DND-41 (cell line): ENCODE data around the gene ABLIM1.

Experiments
- ATAC-seq: fragments of 200-7000 bp; cut with Tn5 transposase; 3 replicates; pipeline ENCODE4 v1.9.1; 2021; ENCODE audit warnings: low read depth; ENCODE audit not compliant: insufficient read depth
- DNase-seq: peaks from one replicate; pipeline ENCODE4 v3.0.0-alpha.2; 2020
- H2AFZ ChIP-seq: 2 replicates; pipeline ENCODE4 v1.6.0; 2012; ENCODE audit warnings: low read depth, low read length
- H3K27ac ChIP-seq: 2 replicates; pipeline ENCODE4 v1.5.1; 2012; ENCODE audit warnings: low read length, inconsistent platforms
- H3K27me3 ChIP-seq: fragments of 200-600 bp; sonication (generic); 2 replicates; pipeline ENCODE4 v1.6.0; 2012; ENCODE audit warnings: low read length, mild to moderate bottlenecking, inconsistent platforms; ENCODE audit not compliant: insufficient read depth, poor library complexity
- H3K36me3 ChIP-seq: 2 replicates; pipeline ENCODE4 v1.5.1; 2012; ENCODE audit warnings: low read length, inconsistent platforms; ENCODE audit not compliant: insufficient read depth
- H3K4me1 ChIP-seq: 2 replicates; pipeline ENCODE4 v1.5.1; 2012; ENCODE audit warnings: mild to moderate bottlenecking, low read length; ENCODE audit not compliant: insufficient read depth
- H3K4me2 ChIP-seq: 2 replicates; pipeline ENCODE4 v1.6.0; 2012; ENCODE audit warnings: mild to moderate bottlenecking, moderate library complexity, low read length, inconsistent platforms; ENCODE audit not compliant: insufficient read depth
- H3K4me3 ChIP-seq, 2 experiments: fragments of 200-600 bp in 1 of 2; shearing (Covaris generic) in 1 of 2; 2 replicates each; pipeline ENCODE4 v1.5.1; 2012 to 2016; ENCODE audit warnings: inconsistent platforms in 2 of 2, low read length in 2 of 2, mild to moderate bottlenecking in 2 of 2, low read depth in 1 of 2, moderate library complexity in 1 of 2
- H3K79me2 ChIP-seq: 2 replicates; pipeline ENCODE4 v1.6.0; 2012; ENCODE audit warnings: low read length, inconsistent platforms; ENCODE audit not compliant: insufficient read depth
- H3K9ac ChIP-seq: 2 replicates; pipeline ENCODE4 v1.6.0; 2012; ENCODE audit warnings: low read depth, mild to moderate bottlenecking, inconsistent platforms, low read length, moderate library complexity
- H3K9me3 ChIP-seq: 2 replicates; pipeline ENCODE4 v1.5.1; 2012; ENCODE audit warnings: low read length, moderate library complexity, mild to moderate bottlenecking, inconsistent platforms; ENCODE audit not compliant: insufficient read depth, severe bottlenecking
- H4K20me1 ChIP-seq: 2 replicates; pipeline ENCODE4 v1.6.0; 2012; ENCODE audit warnings: low read length; ENCODE audit not compliant: insufficient read depth
- CTCF ChIP-seq: IDR thresholded peaks from 2 replicates; pipeline ENCODE4 v1.5.1; 2012; ENCODE audit warnings: borderline replicate concordance, low read length, moderate library complexity, mild to moderate bottlenecking; ENCODE audit not compliant: poor library complexity, severe bottlenecking; ENCODE audit errors: extremely low read depth
- EZH2 ChIP-seq: IDR thresholded peaks from 3 replicates; pipeline ENCODE4 v1.6.1; 2012; ENCODE audit warnings: borderline replicate concordance, low read depth, mild to moderate bottlenecking, moderate library complexity, low read length, inconsistent platforms; ENCODE audit not compliant: severe bottlenecking

Gene ABLIM1

GRCh38 chr10:114575417-114576131, 82.5 kb downstream of the ABLIM1 start:
- Histone ChIP-seq H4K20me1 (no peaks in the 10 kb centered on the region; the same call in 1 of the 2 replicates), H3K9me3 (no peaks in the 10 kb centered on the region), H2AFZ (no peak overlapping the region), H3K4me2 (no peak overlapping the region), H3K36me3 (no peaks in the 10 kb centered on the region), H3K9ac (no peak overlapping the region), H3K4me1 (no peaks in the 10 kb centered on the region), H3K79me2 (no peaks in the 10 kb centered on the region), H3K27ac (no peak overlapping the region), H3K4me3 (no peak overlapping the region), H3K27me3 (peaks cover 3% of the 10 kb centered on the region)
- no peak for ATAC-seq
- no peak for TF ChIP-seq EZH2
- no peak for TF ChIP-seq CTCF
- DNase-seq, result no peak

- Histone ChIP-seq H3K4me2 (no peak overlapping the region), H3K79me2 (no peaks in the 10 kb centered on the region), H3K4me1 (no peaks in the 10 kb centered on the region), H3K9me3 (no peaks in the 10 kb centered on the region), H4K20me1 (no peaks in the 10 kb centered on the region; the same call in 1 of the 2 replicates), H3K4me3 (no peak overlapping the region), H3K27me3 (peaks cover 3% of the 10 kb centered on the region), H3K9ac (no peak overlapping the region), H3K36me3 (no peaks in the 10 kb centered on the region), H2AFZ (no peak overlapping the region), H3K27ac (no peak overlapping the region)
- no peak for DNase-seq
- no peak for ATAC-seq
- TF ChIP-seq EZH2 (no peak), CTCF (no peak)
Measured at GRCh38 chr10:114573330-114574045, 84.6 kb downstream of the ABLIM1 start.

GRCh38 chr10:114571316-114571999, 86.6 kb downstream of the ABLIM1 start:
- Histone ChIP-seq H3K9ac (no peak overlapping the region), H4K20me1 (no peaks in the 10 kb centered on the region; the same call in 1 of the 2 replicates), H3K27ac (no peak overlapping the region), H3K27me3 (peaks cover 3% of the 10 kb centered on the region), H3K4me1 (no peaks in the 10 kb centered on the region), H3K4me3 (no peak overlapping the region), H3K79me2 (no peaks in the 10 kb centered on the region), H2AFZ (no peak overlapping the region), H3K9me3 (no peaks in the 10 kb centered on the region), H3K4me2 (no peak overlapping the region), H3K36me3 (no peaks in the 10 kb centered on the region)
- TF ChIP-seq CTCF, result no peak
- TF ChIP-seq EZH2, result no peak
- DNase-seq (no peak), ATAC-seq (no peak)
